ENCODE data around the gene ATP10A.

DNA sequence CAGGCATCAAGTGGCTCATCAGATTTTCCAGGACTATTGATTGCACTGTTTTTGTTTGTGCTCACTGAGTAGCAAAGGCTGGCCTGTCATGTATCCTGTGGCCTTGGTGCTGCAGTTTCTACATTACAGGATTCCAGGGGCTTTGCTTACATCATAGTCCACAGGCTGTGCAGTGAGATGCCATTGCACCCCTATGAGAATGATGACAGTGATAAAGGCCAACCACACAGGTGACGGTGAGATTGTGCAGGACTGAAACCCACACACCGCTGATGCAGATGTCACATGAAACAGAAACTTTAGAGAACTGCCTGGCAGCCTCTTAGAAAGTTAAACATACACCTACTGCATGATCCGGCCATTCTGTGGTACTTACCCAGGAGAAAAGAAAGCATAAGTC lies 229.3 kb downstream of the ATP10A start:
- no peak for TF ChIP-seq POLR2A (IDR thresholded peaks at IDR 0.05)
- TF ChIP-seq, protein P1, sequence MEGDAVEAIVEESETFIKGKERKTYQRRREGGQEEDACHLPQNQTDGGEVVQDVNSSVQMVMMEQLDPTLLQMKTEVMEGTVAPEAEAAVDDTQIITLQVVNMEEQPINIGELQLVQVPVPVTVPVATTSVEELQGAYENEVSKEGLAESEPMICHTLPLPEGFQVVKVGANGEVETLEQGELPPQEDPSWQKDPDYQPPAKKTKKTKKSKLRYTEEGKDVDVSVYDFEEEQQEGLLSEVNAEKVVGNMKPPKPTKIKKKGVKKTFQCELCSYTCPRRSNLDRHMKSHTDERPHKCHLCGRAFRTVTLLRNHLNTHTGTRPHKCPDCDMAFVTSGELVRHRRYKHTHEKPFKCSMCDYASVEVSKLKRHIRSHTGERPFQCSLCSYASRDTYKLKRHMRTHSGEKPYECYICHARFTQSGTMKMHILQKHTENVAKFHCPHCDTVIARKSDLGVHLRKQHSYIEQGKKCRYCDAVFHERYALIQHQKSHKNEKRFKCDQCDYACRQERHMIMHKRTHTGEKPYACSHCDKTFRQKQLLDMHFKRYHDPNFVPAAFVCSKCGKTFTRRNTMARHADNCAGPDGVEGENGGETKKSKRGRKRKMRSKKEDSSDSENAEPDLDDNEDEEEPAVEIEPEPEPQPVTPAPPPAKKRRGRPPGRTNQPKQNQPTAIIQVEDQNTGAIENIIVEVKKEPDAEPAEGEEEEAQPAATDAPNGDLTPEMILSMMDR (IDR thresholded peaks at IDR 0.05), result no peak
